Measurements from ENCODE around the gene ADAP1.

The ADAP1 gene

GRCh38 chr7:909358-910329, 44.8 kb downstream of the ADAP1 start:
- no peak for DNase-seq (ENCODE audit: low read depth)

- DNase-seq (ENCODE audit: low read depth), result peak; percentile 28
Measured at GRCh38 chr7:908591-909357, 45.7 kb downstream of the ADAP1 start.

GRCh38 chr7:908159-908581, 46.3 kb downstream of the ADAP1 start:
- DNase-seq (ENCODE audit: low read depth), result no peak

- DNase-seq (ENCODE audit: low read depth), result no peak
Measured at GRCh38 chr7:907158-907980, 47.1 kb downstream of the ADAP1 start.

- no peak for DNase-seq (ENCODE audit: low read depth)
Measured at GRCh38 chr7:906776-907157, 47.7 kb downstream of the ADAP1 start.

GRCh38 chr7:904847-905246, 49.6 kb downstream of the ADAP1 start:
- no peak for DNase-seq (ENCODE audit: low read depth)

- no peak for DNase-seq (ENCODE audit: low read depth)
Measured at GRCh38 chr7:903921-904755, 50.3 kb downstream of the ADAP1 start.

GRCh38 chr7:902996-903395, 51.5 kb downstream of the ADAP1 start:
- no peak for DNase-seq (ENCODE audit: low read depth)

- no peak for DNase-seq (ENCODE audit: low read depth)
Measured at GRCh38 chr7:901388-902154, 52.9 kb downstream of the ADAP1 start.

GRCh38 chr7:901041-901387, 53.5 kb downstream of the ADAP1 start:
- DNase-seq (ENCODE audit: low read depth), result no peak

- DNase-seq (ENCODE audit: low read depth), result no peak
Measured at GRCh38 chr7:900331-901040, 54.0 kb downstream of the ADAP1 start.

GRCh38 chr7:899806-900205, 54.7 kb downstream of the ADAP1 start:
- DNase-seq (ENCODE audit: low read depth), result no peak

GRCh38 chr7:898855-899681, 55.4 kb downstream of the ADAP1 start:
- DNase-seq (ENCODE audit: low read depth), result no peak

GRCh38 chr7:898460-898854, 56.0 kb downstream of the ADAP1 start:
- DNase-seq (ENCODE audit: low read depth), result no peak

- DNase-seq (ENCODE audit: low read depth), result no peak
Measured at GRCh38 chr7:897771-898376, 56.6 kb downstream of the ADAP1 start.

- DNase-seq (ENCODE audit: low read depth), result no peak
Measured at GRCh38 chr7:897086-897485, 57.4 kb downstream of the ADAP1 start.

- DNase-seq (ENCODE audit: low read depth), result no peak
Measured at GRCh38 chr7:896346-897075, 58.0 kb downstream of the ADAP1 start.

All from T follicular helper cell (primary cell).